Panc1 (cell line): ENCODE measurements around the gene SPATA20.

ENCODE experiments used
- CTCF ChIP-seq: fragments of 450-650 bp; IDR thresholded peaks from 2 replicates; pipeline ENCODE4 v1.5.1; 2017; ENCODE audit warnings: mild to moderate bottlenecking
- REST ChIP-seq, 2 experiments: IDR thresholded peaks; 2 replicates each; pipeline ENCODE4 v1.6.1; 2011 to 2012; ENCODE audit warnings: low read depth in 2 of 2, control low read depth in 1 of 2, low read length in 1 of 2, mild to moderate bottlenecking in 1 of 2, moderate library complexity in 1 of 2; ENCODE audit not compliant: insufficient read depth in 1 of 2

- TF ChIP-seq CTCF = no peak
- TF ChIP-seq REST (IDR thresholded peaks at IDR 0.05; ENCODE audit: insufficient read depth in 1 of 2, low read depth in 2 of 2, low read length in 1 of 2) = no peak
These were observed 306 bp upstream of the SPATA20 start for GRCh38 chr17:50546701-50547034.
